K562 (cell line): ENCODE measurements around the gene RUSC1. TPM values are rescaled to one million over a fixed set of nuclear protein-coding genes. Genes with fewer than 3 reads are reported as not detected.

ENCODE experiments used
- NFRKB ChIP-seq: fragments of 450-650 bp; IDR thresholded peaks from 2 replicates; pipeline ENCODE4 v1.6.1; 2016; ENCODE audit warnings: low read depth
- PHF20 ChIP-seq: fragments of 450-650 bp; IDR thresholded peaks from 2 replicates; pipeline ENCODE4 v1.6.1; 2018; ENCODE audit not compliant: partially characterized antibody
- SETDB1 ChIP-seq: IDR thresholded peaks from one replicate; pipeline ENCODE4 v1.6.1; 2012; ENCODE audit warnings: low read length, control low read depth, inconsistent platforms
- polyA plus RNA-seq, 8 experiments: library from polyadenylated mRNA; depleted of rRNA in 4 of 8; stranded (reverse) in 5 of 8; unstranded in 3 of 8; fragments of >200 nt; fragmentation: Nextera tagmentation in 2 of 8; fragmentation: Illumina TruSeq in 1 of 8; extraction: Ambion mirVana in 2 of 8; extraction: Trizol in 1 of 8; gene quantifications; 2 replicates each; pipeline versions ENCODE4 v1.2.1 to v1.2.3, GENCODE V29; 2011 to 2014; ENCODE audit warnings: inconsistent platforms in 1 of 8, missing spikeins in 1 of 8
- total RNA-seq, 7 experiments: library from RNA; depleted of rRNA in 6 of 7; stranded (reverse); fragments of >200 nt in 6 of 7; fragmentation: Illumina TruSeq in 2 of 7; extraction: Trizol in 2 of 7; gene quantifications; 2 replicates each; pipeline versions ENCODE4 v1.2.1 to v1.2.3, GENCODE V29; 2011 to 2021; ENCODE audit warnings: low replicate concordance in 1 of 7
- TF ChIP-seq, protein P1 (sequence below): fragments of 450-650 bp; IDR thresholded peaks from 2 replicates; pipeline ENCODE4 v1.6.1; 2016; ENCODE audit warnings: borderline replicate concordance
- TF ChIP-seq, protein P2 (sequence below): sonication (generic); formaldehyde crosslinking; IDR thresholded peaks from 2 replicates; pipeline ENCODE4 v1.8.1; 2023; ENCODE audit warnings: missing genetic modification reagents, mild to moderate bottlenecking, borderline replicate concordance
- TF ChIP-seq, protein P3 (sequence below), 3 experiments: fragments of 200-800 bp in 1 of 3; fragments of 250-450 bp in 1 of 3; fragments of 450-650 bp in 1 of 3; sonication (Bioruptor Pico) in 1 of 3; sonication (Bioruptor generic) in 1 of 3; formaldehyde crosslinking in 1 of 3; IDR thresholded peaks; 2 replicates each; pipeline versions ENCODE4 v1.6.1 to v1.8.0; 2016 to 2022; ENCODE audit warnings: mild to moderate bottlenecking in 2 of 3, missing genetic modification characterization in 2 of 3, missing compliant biosample characterization in 1 of 3, moderate library complexity in 1 of 3
- TF ChIP-seq, protein P4 (sequence below): fragments of 450-650 bp; formaldehyde crosslinking; conservative IDR thresholded peaks from 2 replicates; pipeline ENCODE4 v1.4.0; 2022; ENCODE audit warnings: mild to moderate bottlenecking, missing genetic modification characterization

The RUSC1 gene
- total and polyA plus RNA-seq, 9 of the 15 experiments (the other 6 are each of a cell fraction or from before 2014, with no cell fraction given), result 5.7 to 68.3 (median 33.6) TPM

DNA sequence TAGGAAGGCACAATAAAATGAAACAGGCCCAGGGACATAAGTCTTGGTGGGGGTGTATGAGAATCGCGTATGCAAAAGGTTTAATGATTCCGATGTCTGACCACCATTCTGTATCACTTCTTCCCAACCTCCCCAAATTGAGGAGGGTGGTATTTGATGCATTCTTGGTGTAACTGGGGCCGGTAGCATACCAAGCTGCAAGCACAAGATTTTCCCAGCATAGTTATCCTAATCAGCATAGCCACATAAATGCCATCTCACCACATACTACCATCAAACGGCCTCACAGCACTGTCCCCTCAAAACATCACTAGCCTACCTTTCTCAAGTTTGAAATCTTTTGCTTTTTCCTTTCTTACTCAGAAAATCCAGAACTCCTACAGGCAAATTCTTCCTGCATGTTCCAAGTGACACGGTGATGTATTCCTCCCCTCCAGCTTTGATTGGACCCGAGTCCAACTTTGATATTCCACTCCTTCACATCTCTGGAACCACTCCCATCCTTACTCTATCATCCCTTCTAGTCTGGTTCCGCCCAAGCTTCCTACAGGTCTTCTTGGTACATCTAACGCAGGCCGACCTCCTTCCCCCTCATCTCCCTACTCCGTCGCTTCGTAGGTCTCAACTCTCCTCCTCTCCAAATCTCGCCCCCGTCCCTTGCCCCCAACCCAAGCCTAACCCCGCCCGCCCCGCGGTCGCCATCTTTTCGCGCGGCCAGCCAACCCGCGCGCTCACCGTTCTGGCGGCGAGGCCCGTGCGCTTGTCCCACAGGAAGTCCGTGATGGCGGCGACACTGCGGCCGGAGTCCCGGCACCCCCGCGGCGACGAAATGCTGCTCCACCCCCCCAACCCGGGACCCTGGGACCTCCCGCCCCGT is 48.0 kb upstream of the RUSC1 start (continued):
- TF ChIP-seq, protein P1, sequence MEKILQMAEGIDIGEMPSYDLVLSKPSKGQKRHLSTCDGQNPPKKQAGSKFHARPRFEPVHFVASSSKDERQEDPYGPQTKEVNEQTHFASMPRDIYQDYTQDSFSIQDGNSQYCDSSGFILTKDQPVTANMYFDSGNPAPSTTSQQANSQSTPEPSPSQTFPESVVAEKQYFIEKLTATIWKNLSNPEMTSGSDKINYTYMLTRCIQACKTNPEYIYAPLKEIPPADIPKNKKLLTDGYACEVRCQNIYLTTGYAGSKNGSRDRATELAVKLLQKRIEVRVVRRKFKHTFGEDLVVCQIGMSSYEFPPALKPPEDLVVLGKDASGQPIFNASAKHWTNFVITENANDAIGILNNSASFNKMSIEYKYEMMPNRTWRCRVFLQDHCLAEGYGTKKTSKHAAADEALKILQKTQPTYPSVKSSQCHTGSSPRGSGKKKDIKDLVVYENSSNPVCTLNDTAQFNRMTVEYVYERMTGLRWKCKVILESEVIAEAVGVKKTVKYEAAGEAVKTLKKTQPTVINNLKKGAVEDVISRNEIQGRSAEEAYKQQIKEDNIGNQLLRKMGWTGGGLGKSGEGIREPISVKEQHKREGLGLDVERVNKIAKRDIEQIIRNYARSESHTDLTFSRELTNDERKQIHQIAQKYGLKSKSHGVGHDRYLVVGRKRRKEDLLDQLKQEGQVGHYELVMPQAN, result 0 out of 2 replicates have a peak, but pooled peaks have one; percentile 8
- TF ChIP-seq SETDB1, result no peak
- TF ChIP-seq, protein P2, sequence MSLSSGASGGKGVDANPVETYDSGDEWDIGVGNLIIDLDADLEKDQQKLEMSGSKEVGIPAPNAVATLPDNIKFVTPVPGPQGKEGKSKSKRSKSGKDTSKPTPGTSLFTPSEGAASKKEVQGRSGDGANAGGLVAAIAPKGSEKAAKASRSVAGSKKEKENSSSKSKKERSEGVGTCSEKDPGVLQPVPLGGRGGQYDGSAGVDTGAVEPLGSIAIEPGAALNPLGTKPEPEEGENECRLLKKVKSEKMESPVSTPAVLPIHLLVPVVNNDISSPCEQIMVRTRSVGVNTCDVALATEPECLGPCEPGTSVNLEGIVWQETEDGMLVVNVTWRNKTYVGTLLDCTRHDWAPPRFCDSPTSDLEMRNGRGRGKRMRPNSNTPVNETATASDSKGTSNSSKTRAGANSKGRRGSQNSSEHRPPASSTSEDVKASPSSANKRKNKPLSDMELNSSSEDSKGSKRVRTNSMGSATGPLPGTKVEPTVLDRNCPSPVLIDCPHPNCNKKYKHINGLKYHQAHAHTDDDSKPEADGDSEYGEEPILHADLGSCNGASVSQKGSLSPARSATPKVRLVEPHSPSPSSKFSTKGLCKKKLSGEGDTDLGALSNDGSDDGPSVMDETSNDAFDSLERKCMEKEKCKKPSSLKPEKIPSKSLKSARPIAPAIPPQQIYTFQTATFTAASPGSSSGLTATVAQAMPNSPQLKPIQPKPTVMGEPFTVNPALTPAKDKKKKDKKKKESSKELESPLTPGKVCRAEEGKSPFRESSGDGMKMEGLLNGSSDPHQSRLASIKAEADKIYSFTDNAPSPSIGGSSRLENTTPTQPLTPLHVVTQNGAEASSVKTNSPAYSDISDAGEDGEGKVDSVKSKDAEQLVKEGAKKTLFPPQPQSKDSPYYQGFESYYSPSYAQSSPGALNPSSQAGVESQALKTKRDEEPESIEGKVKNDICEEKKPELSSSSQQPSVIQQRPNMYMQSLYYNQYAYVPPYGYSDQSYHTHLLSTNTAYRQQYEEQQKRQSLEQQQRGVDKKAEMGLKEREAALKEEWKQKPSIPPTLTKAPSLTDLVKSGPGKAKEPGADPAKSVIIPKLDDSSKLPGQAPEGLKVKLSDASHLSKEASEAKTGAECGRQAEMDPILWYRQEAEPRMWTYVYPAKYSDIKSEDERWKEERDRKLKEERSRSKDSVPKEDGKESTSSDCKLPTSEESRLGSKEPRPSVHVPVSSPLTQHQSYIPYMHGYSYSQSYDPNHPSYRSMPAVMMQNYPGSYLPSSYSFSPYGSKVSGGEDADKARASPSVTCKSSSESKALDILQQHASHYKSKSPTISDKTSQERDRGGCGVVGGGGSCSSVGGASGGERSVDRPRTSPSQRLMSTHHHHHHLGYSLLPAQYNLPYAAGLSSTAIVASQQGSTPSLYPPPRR (CRISPR knock-in tag), result no peak
- peak; percentile 25 for TF ChIP-seq NFRKB
- TF ChIP-seq, protein P3, sequence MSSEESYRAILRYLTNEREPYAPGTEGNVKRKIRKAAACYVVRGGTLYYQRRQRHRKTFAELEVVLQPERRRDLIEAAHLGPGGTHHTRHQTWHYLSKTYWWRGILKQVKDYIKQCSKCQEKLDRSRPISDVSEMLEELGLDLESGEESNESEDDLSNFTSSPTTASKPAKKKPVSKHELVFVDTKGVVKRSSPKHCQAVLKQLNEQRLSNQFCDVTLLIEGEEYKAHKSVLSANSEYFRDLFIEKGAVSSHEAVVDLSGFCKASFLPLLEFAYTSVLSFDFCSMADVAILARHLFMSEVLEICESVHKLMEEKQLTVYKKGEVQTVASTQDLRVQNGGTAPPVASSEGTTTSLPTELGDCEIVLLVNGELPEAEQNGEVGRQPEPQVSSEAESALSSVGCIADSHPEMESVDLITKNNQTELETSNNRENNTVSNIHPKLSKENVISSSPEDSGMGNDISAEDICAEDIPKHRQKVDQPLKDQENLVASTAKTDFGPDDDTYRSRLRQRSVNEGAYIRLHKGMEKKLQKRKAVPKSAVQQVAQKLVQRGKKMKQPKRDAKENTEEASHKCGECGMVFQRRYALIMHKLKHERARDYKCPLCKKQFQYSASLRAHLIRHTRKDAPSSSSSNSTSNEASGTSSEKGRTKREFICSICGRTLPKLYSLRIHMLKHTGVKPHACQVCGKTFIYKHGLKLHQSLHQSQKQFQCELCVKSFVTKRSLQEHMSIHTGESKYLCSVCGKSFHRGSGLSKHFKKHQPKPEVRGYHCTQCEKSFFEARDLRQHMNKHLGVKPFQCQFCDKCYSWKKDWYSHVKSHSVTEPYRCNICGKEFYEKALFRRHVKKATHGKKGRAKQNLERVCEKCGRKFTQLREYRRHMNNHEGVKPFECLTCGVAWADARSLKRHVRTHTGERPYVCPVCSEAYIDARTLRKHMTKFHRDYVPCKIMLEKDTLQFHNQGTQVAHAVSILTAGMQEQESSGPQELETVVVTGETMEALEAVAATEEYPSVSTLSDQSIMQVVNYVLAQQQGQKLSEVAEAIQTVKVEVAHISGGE (CRISPR knock-in tag; IDR thresholded peaks at IDR 0.05), result 0 out of 6 replicates have a peak, but pooled peaks of 1 of the 3 experiments have one; percentile 17
- TF ChIP-seq PHF20, result peak; percentile 30
- TF ChIP-seq, protein P4, sequence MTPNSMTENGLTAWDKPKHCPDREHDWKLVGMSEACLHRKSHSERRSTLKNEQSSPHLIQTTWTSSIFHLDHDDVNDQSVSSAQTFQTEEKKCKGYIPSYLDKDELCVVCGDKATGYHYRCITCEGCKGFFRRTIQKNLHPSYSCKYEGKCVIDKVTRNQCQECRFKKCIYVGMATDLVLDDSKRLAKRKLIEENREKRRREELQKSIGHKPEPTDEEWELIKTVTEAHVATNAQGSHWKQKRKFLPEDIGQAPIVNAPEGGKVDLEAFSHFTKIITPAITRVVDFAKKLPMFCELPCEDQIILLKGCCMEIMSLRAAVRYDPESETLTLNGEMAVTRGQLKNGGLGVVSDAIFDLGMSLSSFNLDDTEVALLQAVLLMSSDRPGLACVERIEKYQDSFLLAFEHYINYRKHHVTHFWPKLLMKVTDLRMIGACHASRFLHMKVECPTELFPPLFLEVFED, result peak; percentile 40; the same call in 1 of the 2 replicates
